Activated naive CD4-positive, alpha-beta T cell treated with anti-CD3 and anti-CD28 coated beads, Interleukin-2, amount 10 ng/mL, durations not matched to agents 7 days and 5 days (primary cell): ENCODE data around the gene IL27RA.
A peak's percentile ranks its signal among the peaks of the same experiment; 100 is the strongest.

Experiments used
- CTCF ChIA-PET: fragments of 350-600 bp; sonication (Branson Sonifier 250); formaldehyde crosslinking; loops from one replicate; lab custom pipeline; 2021; ENCODE audit warnings: antibody characterized with exemption; lab: Charles Lee
- DNase-seq: peaks from one replicate; pipeline ENCODE4 v3.0.0-alpha.2; 2020
- H3K27ac Mint-ChIP-seq: one replicate; pipeline ENCODE4 v1.8.0; 2021; ENCODE audit warnings: mild to moderate bottlenecking, moderate library complexity, mixed read lengths
- H3K27me3 Mint-ChIP-seq: one replicate; pipeline ENCODE4 v1.8.0; 2021; ENCODE audit warnings: mild to moderate bottlenecking, mixed read lengths
- H3K36me3 Mint-ChIP-seq: one replicate; pipeline ENCODE4 v1.8.0; 2021; ENCODE audit warnings: mixed read lengths
- H3K4me1 Mint-ChIP-seq: one replicate; pipeline ENCODE4 v1.8.0; 2021; ENCODE audit warnings: mixed read lengths
- H3K4me3 Mint-ChIP-seq: one replicate; pipeline ENCODE4 v1.8.0; 2021; ENCODE audit warnings: mild to moderate bottlenecking, moderate library complexity, mixed read lengths
- H3K9me3 Mint-ChIP-seq: one replicate; pipeline ENCODE4 v1.8.0; 2021; ENCODE audit warnings: mixed read lengths

The IL27RA gene

DNA sequence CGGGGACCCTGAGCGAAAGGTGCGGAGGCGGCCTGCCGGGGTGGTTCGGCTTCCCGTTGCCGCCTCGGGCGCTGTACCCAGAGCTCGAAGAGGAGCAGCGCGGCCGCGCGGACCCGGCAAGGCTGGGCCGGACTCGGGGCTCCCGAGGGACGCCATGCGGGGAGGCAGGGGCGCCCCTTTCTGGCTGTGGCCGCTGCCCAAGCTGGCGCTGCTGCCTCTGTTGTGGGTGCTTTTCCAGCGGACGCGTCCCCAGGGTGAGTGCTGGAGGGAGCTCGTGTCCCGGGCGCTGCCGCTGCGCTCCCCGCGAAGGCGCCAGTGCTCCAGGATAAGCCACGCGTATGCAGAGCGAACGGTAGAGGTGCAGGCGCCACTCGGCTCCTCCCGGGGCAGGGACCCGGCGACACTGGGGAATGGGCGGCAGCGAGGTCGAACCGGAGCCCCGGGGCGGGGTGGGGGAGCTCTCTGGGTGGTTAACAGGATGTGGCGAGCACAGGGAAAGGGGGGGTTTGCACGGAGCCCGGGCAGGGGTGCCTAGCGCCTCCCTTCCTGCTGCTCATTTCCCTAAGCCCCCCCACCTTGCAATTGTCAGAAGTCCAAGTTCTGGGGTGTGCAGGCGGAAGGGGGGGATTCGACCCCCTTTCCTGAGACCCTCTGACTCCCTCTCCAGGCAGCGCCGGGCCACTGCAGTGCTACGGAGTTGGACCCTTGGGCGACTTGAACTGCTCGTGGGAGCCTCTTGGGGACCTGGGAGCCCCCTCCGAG, at the start of gene IL27RA:
Gene IL27RA (plus strand): TSS at position 44 of the 762 bp plus-strand sequence. CDS start 111 bp downstream, at position 155.
- Mint-ChIP-seq H3K4me1 (peaks cover 42% of the 10 kb centered on the region), H3K27me3 (peaks cover 30% of the 10 kb centered on the region), H3K4me3 (peak within 1 kb of the TSS; percentile 96), H3K36me3 (peaks cover 15% of the 10 kb centered on the region), H3K27ac (peak within 1 kb of the TSS; percentile 92), H3K9me3 (no peaks in the 10 kb centered on the region)
- DNase-seq = peak; percentile 91
- CTCF ChIA-PET = interaction anchor here (0.8 to 2.3 kb wide), 13 partner anchors 8 to 152 kb away, joined by 3 to 12 read pairs (median 3); partner anchors contain the start of gene MISP3

DNA sequence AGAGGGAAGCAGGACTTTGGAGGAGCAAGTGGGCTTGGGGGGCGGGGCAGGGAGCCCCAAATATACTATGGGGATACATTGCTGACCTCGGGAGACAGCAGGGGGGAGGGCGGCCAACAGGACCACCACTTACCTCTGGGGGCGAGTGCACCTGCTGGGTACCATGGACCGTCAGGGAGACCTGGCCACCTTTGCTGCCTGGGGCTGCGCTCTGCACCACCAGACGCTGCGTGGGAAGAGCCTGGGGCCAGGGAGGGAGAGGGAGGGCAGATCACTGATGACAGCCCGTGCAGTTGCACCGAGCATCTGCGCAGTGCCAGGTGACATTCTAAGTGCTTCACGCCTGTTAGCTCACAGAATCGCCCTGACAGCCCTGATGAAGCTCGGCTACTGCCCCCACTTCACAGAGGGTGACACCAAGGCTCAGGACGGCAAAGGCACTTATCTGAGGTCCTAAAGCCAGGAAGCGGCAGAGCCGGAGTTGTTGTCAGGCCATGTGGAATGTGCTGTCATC, 49.5 kb upstream of the IL27RA start:
- Mint-ChIP-seq H3K36me3 (peaks cover 12% of the 10 kb centered on the region), H3K9me3 (no peaks in the 10 kb centered on the region), H3K27me3 (peaks cover 4% of the 10 kb centered on the region), H3K27ac (peak overlapping the region; percentile 49), H3K4me1 (peaks cover 73% of the 10 kb centered on the region), H3K4me3 (no peak overlapping the region)
- CTCF ChIA-PET = interaction anchor here (1.8 kb wide), 1 partner anchor 25 kb away, joined by 5 read pairs; no protein-coding TSS in a partner anchor
- no peak for DNase-seq

DNA sequence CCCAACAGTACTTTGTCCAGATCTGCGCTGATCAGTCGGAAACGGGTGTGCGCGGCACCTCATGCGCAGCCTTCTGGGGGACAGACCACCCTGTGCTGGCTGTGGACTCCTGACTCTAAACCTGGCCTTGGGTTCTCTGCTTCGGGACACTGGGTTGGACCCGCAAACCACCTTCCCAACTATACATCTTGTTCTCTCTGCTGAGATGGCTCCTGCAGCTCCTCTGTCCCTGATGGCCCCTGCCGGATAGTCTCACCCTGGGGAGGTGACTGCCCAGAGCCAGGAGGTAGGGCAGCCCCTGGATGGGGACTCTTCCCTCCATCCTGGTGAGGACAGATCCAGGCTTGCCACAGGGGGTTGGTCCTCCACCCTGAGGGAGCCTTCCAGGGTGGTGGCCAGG, 48.8 kb upstream of the IL27RA start:
- peaks cover 4% of the 10 kb centered on the region for H3K27me3 Mint-ChIP-seq
- peaks cover 12% of the 10 kb centered on the region for H3K36me3 Mint-ChIP-seq
- H3K4me1 Mint-ChIP-seq = peaks cover 80% of the 10 kb centered on the region
- no peak overlapping the region for H3K4me3 Mint-ChIP-seq
- H3K27ac Mint-ChIP-seq = no peak overlapping the region
- H3K9me3 Mint-ChIP-seq = no peaks in the 10 kb centered on the region
- no peak for DNase-seq
- CTCF ChIA-PET = no interaction called here

DNA sequence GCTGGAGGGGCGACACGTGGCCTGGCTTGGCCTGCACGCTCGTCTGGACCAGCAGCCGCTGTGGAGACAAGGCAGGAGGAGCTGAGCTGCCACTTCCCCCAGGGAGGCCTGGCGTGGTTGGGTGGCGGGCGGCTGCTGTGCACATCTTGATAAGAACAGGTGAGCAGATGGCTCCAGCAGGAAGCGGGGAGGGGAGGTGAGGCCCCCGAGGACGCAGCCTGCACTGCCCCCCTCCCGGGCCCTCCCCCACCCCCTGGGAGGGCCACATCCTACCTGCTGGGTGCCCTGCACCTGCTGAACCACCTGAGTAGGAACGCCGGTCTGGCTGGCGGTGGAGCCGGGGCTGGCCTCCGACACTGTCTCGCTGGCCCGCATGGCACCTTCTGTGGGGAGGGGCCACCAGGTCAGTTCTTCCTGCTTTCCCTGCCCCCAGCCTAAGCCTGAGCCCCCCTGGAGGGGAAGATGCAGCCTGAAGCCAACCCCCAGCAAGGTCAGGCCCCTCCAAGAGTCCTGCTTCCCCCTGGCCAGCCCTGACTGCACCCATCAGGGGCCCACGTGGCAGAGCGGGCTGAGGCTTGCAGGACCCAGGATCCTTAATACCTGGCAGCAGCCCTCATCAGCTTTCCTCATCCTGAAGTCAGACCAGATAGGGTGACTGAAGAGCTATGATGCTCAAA, 48.2 kb upstream of the IL27RA start:
- CTCF ChIA-PET = interaction anchor here (1.0 kb wide), 1 partner anchor 75 kb away, joined by 3 read pairs; no protein-coding TSS in a partner anchor
- peaks cover 13% of the 10 kb centered on the region for H3K36me3 Mint-ChIP-seq
- peak; percentile 48 for DNase-seq
- H3K27me3 Mint-ChIP-seq = peaks cover 4% of the 10 kb centered on the region
- H3K27ac Mint-ChIP-seq = peak overlapping the region; percentile 7
- H3K9me3 Mint-ChIP-seq = no peaks in the 10 kb centered on the region
- H3K4me1 Mint-ChIP-seq = peaks cover 79% of the 10 kb centered on the region
- no peak overlapping the region for H3K4me3 Mint-ChIP-seq

DNA sequence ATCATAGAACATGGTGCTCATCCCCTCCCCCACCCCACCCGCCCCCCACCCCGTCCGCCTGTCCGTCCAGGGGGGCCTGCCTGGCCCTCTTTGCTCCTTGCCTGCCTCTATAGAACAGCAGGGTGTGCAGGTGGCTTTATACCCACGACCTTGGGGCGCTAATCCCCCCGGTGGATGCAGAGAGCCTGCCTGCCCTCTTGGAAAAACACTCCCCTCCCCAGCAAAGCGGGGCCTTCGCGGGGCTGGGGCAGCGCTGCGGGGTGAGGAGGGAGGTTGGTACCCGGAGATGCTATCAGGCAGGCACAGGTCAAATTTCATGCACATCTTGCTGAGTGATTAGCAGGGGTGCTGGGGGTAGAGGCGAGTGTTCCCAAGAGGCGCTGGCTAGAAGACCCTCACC, 47.4 kb upstream of the IL27RA start:
- no peaks in the 10 kb centered on the region for H3K9me3 Mint-ChIP-seq
- no peak overlapping the region for H3K4me3 Mint-ChIP-seq
- H3K27ac Mint-ChIP-seq = no peak overlapping the region
- H3K36me3 Mint-ChIP-seq = peaks cover 19% of the 10 kb centered on the region
- CTCF ChIA-PET = interaction anchor here (1.0 to 1.8 kb wide), 3 partner anchors 13 to 82 kb away, joined by 3 read pairs; no protein-coding TSS in a partner anchor
- DNase-seq = no peak
- peaks cover 88% of the 10 kb centered on the region for H3K4me1 Mint-ChIP-seq
- H3K27me3 Mint-ChIP-seq = peaks cover 4% of the 10 kb centered on the region

DNA sequence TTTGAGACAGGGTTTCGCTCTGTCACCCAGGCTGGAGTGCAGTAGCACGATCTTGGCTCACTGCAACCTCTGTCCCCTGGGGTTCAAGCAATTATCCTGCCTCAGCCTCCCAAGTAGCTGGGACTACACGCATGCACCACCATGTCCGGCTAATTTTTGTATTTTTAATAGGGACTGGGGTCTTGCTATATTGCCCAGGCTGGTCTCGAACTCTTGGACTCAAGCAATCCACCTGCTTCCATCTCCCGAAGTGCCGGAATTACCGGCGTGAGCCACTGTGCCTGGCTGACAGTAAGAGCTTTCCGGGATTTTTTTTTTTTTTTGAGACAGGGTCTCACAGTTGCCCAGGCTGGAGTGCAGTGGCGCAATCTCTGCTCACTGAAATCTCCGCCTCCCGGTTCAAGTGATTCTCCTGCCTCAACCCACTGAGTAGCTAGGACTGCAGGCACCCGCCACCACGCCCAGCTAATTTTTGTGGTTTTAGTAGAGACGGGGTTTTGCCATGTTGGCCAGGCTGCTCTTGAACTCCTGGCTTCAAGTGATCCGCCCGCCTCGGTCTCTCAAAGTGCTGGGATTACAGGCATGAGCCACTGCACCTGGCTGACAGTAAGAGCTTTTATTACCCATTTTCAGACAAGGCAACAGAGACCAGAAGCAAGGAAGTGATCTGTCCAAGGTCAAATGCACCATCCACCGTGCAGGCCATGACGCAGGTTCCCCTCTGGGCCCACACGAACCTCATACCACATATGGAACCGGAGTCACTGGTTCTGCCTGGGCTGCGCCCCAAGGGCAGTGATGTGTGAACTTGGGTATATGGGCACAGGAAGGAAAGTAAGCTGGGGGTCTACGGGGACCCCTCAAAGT, 46.5 kb upstream of the IL27RA start:
- Mint-ChIP-seq H3K27ac (peak overlapping the region; percentile 98), H3K9me3 (no peaks in the 10 kb centered on the region), H3K4me1 (peaks cover 89% of the 10 kb centered on the region), H3K27me3 (no peaks in the 10 kb centered on the region), H3K36me3 (peaks cover 22% of the 10 kb centered on the region), H3K4me3 (peak overlapping the region; percentile 27)
- DNase-seq = no peak
- CTCF ChIA-PET = interaction anchor here (0.6 to 1.8 kb wide), 5 partner anchors 14 to 83 kb away, joined by 3 read pairs; no protein-coding TSS in a partner anchor

DNA sequence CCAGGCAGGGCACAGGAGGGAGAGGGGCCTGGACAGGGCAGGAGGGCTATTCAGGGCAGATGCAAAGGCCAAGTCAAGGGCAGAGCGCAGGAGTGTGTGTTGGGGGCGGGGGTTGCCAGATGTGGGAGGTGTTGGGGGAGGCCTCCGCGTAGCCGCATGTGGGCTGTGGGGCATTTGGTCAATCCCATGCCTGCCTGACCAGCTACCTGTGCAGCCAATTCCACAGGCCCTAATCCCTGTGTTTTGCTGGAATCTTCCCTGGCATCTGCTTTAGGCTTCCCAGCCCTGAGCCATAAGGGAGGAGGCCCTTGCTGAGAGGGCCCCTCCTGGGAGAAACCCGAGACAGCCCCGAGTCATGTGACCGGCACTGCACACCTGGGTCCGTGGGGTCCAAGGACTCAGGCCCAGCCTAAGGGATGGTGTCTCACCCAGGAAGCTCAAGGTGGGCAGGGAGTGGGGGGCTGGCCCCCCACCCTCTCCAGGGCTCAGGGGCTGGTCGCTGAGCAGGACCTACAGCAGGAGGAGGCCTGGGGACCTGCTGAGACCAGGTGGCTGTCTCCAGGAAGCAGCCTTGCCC, 45.7 kb upstream of the IL27RA start:
- CTCF ChIA-PET = interaction anchor here (0.8 to 1.8 kb wide), 4 partner anchors 14 to 84 kb away, joined by 3 read pairs; no protein-coding TSS in a partner anchor
- Mint-ChIP-seq H3K27me3 (no peaks in the 10 kb centered on the region), H3K4me1 (peaks cover 91% of the 10 kb centered on the region), H3K27ac (peak overlapping the region; percentile 98), H3K9me3 (no peaks in the 10 kb centered on the region), H3K36me3 (peaks cover 25% of the 10 kb centered on the region), H3K4me3 (peak overlapping the region; percentile 27)
- DNase-seq = no peak

DNA sequence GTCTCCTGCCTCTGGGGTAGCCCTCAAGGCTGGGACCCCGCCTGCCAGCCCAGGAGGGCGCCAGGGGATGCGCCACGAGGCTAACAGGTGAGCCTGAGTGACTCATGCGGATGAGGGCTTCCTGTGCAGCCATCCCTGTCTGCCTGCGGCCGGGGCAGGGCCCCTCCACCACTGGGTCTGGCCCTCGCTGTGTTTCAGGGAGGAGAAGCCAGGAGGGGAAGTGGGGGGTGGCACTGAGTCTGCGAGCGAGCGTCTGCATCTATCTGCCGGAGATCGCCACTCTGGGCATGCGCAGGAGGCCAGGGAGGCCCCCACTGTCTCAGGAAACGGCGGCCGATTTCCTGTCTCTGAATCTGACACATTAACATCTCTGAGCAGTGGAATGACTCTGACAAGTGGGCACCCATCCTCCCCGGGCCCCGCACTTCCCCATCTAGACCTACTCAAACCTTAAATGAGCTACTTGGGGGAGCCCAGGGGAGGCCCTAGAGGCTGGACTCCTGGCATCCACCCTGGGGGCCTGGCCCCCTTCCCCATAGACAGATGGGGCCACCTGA, 45.1 kb upstream of the IL27RA start:
- Mint-ChIP-seq H3K36me3 (peaks cover 31% of the 10 kb centered on the region), H3K27ac (peak overlapping the region; percentile 98), H3K27me3 (no peaks in the 10 kb centered on the region), H3K9me3 (no peaks in the 10 kb centered on the region), H3K4me1 (peaks cover 88% of the 10 kb centered on the region), H3K4me3 (peak overlapping the region; percentile 60)
- CTCF ChIA-PET = no interaction called here
- peak; percentile 99 for DNase-seq

DNA sequence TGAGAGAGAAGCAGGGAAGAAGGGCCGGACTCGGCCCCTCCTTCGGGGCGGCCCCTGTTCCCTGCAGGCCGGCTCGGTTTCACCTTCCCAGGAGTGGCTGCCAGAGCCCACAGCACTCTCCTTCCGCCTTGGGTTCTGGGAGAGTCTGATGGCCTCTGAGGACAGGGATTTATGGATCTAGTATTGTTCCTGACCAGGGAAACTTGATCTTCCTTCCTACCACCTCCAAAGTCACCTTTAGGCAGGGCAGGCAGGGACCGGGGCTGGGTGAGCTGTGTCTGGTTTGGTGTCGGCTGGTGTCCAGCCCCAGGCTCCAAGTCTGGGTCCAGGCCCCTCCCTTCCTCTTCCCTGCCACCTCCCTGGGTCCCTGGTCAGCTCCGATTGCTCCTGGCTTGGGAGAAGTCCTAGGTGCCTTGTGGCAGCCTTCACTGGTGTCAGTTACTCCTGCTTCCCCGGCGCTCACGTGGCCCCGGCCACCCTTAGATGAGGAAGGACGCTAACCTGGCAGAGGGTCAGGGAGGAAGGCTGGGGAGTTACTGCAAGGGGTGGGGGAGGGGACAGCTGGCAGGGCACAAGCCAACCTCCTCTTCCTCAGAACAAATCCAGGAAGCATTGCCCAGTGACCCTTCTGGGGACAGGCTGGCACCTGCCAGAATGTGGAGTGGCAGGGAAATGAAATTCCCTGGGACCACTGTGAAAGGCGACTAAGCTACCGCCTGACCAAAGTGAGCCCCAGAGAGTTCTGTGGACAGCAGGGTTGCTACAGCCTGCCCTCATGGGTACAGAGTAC, 44.3 kb upstream of the IL27RA start:
- Mint-ChIP-seq H3K4me1 (peaks cover 79% of the 10 kb centered on the region), H3K27ac (peak overlapping the region; percentile 98), H3K36me3 (peaks cover 32% of the 10 kb centered on the region), H3K27me3 (no peaks in the 10 kb centered on the region), H3K9me3 (no peaks in the 10 kb centered on the region), H3K4me3 (peak overlapping the region; percentile 60)
- DNase-seq = no peak
- CTCF ChIA-PET = no interaction called here

DNA sequence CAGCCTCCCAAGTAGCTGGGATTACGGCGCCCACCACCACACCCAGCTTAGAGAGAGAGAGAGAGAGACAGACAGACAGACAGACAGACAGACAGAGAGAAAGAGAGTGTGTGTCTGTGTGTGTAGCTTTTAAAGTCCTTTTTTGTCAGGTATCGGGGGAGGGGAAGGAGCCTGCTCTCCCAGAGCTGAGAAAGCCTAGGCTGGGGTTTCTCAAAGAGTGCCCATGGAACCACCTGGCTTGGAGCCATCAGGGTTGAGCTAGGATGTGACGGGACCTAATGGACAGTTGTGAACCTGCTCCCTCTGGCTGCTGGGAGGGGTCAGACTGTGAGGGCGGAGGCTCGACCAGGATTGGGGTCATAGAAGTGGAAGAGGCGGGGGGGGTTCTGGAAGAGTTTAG, 42.1 kb upstream of the IL27RA start:
- H3K4me3 Mint-ChIP-seq = no peak overlapping the region
- peaks cover 33% of the 10 kb centered on the region for H3K36me3 Mint-ChIP-seq
- CTCF ChIA-PET = interaction anchor here (0.5 to 1.4 kb wide), 3 partner anchors 10 to 147 kb away, joined by 3 to 4 read pairs (median 3); partner anchors contain the start of gene ASF1B
- H3K9me3 Mint-ChIP-seq = no peaks in the 10 kb centered on the region
- DNase-seq = no peak
- peak overlapping the region; percentile 98 for H3K27ac Mint-ChIP-seq
- H3K27me3 Mint-ChIP-seq = no peaks in the 10 kb centered on the region
- H3K4me1 Mint-ChIP-seq = peaks cover 60% of the 10 kb centered on the region

DNA sequence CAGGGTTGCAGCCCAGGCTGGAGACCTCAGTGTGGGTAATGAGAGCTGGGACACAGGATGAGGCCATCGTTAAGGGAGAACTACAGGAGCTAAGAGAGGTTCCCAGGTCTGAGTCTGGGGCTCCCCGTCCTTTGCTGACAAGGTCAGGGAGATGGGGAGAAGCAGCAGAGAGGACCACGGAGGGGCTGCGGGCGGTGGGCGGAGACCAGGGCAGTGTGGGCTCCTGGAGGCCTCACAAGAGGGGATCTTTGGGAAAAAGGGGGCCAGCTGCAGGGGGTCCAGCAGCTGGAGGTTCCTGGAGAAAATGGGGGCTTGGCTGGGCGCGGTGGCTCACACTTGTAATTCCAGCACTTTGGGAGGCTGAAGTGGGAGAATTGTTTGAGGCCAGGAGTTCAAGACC, 41.5 kb upstream of the IL27RA start:
- CTCF ChIA-PET = interaction anchor here (0.5 kb wide), 1 partner anchor 146 kb away, joined by 3 read pairs; the partner anchor contains the start of gene ASF1B
- peaks cover 54% of the 10 kb centered on the region for H3K4me1 Mint-ChIP-seq
- H3K27ac Mint-ChIP-seq = peak overlapping the region; percentile 45
- H3K36me3 Mint-ChIP-seq = peaks cover 35% of the 10 kb centered on the region
- H3K9me3 Mint-ChIP-seq = no peaks in the 10 kb centered on the region
- H3K4me3 Mint-ChIP-seq = no peak overlapping the region
- no peak for DNase-seq
- H3K27me3 Mint-ChIP-seq = no peaks in the 10 kb centered on the region

DNA sequence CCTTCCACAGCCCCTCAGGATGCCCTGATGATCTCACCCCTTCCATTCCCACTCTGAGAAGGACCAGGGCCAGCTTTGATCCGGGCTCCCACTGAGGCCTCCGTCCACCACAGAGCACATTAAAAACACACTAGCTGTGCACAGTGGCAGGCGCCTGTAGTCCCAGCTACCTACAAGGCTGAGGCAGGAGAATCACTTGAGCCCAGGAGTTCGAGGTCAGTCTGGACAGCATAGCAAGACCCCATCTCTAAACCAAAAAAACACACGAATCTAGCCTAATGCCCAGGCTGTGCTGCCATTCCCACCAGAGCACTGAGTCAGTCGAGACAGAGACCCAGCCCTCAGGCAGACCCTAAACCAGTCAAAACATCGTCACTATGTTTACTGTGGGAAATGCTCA, 39.5 kb upstream of the IL27RA start:
- Mint-ChIP-seq H3K4me1 (peaks cover 35% of the 10 kb centered on the region), H3K36me3 (peaks cover 35% of the 10 kb centered on the region), H3K27ac (peak overlapping the region; percentile 19), H3K4me3 (no peak overlapping the region), H3K27me3 (no peaks in the 10 kb centered on the region), H3K9me3 (no peaks in the 10 kb centered on the region)
- CTCF ChIA-PET = interaction anchor here (1.1 kb wide), 1 partner anchor 67 kb away, joined by 4 read pairs; no protein-coding TSS in a partner anchor
- DNase-seq = no peak
